MM.1S (cell line): Measurements from ENCODE around the gene ANKRD44.

Experiments used
- EZH2 ChIP-seq: fragments of 300-600 bp; sonication (generic); optimal IDR thresholded peaks from 2 replicates; pipeline ENCODE3; 2017; ENCODE audit warnings: low read depth, mild to moderate bottlenecking, antibody characterized with exemption, low read length, mixed read lengths
- EZH2phosphoT487 ChIP-seq: fragments of 300-600 bp; sonication (generic); IDR thresholded peaks from 2 replicates; pipeline ENCODE4 v1.6.1; 2018; ENCODE audit warnings: antibody characterized with exemption, low read length
- TF ChIP-seq, protein P1 (sequence below): fragments of 300-600 bp; sonication (generic); IDR thresholded peaks from 2 replicates; pipeline ENCODE4 v1.5.1; 2016; ENCODE audit warnings: antibody characterized with exemption, low read length, mixed read lengths

DNA sequence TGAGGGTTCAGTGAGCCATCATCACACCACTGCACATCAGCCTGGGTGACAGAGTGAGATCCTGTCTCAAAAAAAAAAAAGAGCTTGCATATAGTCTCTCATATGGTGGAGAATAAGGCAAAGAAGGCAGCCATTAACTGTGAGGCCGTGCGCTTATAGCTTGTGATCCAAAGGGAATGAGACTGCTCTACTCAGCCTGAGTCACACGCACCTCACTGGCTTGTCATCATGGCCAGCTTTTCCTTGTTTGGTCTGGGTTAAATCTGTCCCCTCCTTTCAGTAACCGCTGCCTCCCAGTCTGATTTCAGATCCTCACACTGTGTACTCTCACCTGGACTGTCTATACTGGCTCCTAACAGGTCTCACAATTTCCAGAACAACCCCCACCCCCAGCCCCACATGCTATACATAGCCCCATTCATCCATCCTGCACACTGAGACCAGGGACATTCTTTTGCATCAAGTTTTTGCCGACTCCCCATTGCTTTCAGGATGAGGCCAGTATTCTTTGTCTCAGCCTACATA is 35.3 kb upstream of the ANKRD44 start:
- TF ChIP-seq, protein P1, sequence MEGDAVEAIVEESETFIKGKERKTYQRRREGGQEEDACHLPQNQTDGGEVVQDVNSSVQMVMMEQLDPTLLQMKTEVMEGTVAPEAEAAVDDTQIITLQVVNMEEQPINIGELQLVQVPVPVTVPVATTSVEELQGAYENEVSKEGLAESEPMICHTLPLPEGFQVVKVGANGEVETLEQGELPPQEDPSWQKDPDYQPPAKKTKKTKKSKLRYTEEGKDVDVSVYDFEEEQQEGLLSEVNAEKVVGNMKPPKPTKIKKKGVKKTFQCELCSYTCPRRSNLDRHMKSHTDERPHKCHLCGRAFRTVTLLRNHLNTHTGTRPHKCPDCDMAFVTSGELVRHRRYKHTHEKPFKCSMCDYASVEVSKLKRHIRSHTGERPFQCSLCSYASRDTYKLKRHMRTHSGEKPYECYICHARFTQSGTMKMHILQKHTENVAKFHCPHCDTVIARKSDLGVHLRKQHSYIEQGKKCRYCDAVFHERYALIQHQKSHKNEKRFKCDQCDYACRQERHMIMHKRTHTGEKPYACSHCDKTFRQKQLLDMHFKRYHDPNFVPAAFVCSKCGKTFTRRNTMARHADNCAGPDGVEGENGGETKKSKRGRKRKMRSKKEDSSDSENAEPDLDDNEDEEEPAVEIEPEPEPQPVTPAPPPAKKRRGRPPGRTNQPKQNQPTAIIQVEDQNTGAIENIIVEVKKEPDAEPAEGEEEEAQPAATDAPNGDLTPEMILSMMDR: no peak
- TF ChIP-seq EZH2 (no peak), EZH2phosphoT487 (no peak)
